ENCODE results near the gene BICD2. TPM values are rescaled to one million over a fixed set of nuclear protein-coding genes. Genes with fewer than 3 reads are reported as not detected.

Gene BICD2
- total and polyA plus RNA-seq, 10 of the 15 experiments (the other 5 are each of a cell fraction or from before 2014, with no cell fraction given) = 5.3 to 25.5 (median 14.4) TPM

- TF ChIP-seq JUNB (IDR thresholded peaks at IDR 0.05) (peak; percentile 74), MEF2A (IDR thresholded peaks at IDR 0.05; ENCODE audit: insufficient read depth, low read depth, low read length) (no peak), EED (IDR thresholded peaks at IDR 0.05; ENCODE audit: low read depth) (peak; percentile 46; the same call in 1 of the 2 replicates), RELB (IDR thresholded peaks at IDR 0.05; ENCODE audit: low read depth) (peak; percentile 65), TARDBP (IDR thresholded peaks at IDR 0.05; ENCODE audit: borderline replicate concordance) (no peak), RAD21 (IDR thresholded peaks at IDR 0.05; ENCODE audit: insufficient read depth, low read depth, low read length) (peak; percentile 95)
Measured at GRCh38 chr9:92790542-92791527, 26.2 kb upstream of the BICD2 start (continued).

GRCh38 chr9:92786298-92786697 lies 21.7 kb upstream of the BICD2 start:
- ChIA-PET RAD21 (ENCODE audit: unreplicated experiment) (no interaction called here), POLR2A (no interaction called here), SMC1A (ENCODE audit: uncharacterized antibody, unreplicated experiment) (interaction anchor here (1.0 kb wide), 1 partner anchor 13 kb away, joined by 3 read pairs; no protein-coding TSS in a partner anchor), CTCF (interaction anchor here (9.4 kb wide), 1 partner anchor 69 kb away, joined by 156 read pairs; no protein-coding TSS in a partner anchor)
- Histone ChIP-seq H3K4me3 (no peak overlapping the region), H3K79me2 (ENCODE audit: control insufficient read depth, insufficient read depth, low read length) (no peaks in the 10 kb centered on the region), H3K36me3 (ENCODE audit: control insufficient read depth in 2 of 2, insufficient read depth in 2 of 2, low read length in 1 of 2) (no peaks in the 10 kb centered on the region), H3K27ac (ENCODE audit: control insufficient read depth, insufficient read depth) (no peak overlapping the region), H3K9me3 (replicated peaks; ENCODE audit: control insufficient read depth, insufficient read depth, low read length) (peaks cover 12% of the 10 kb centered on the region; the same call in 2 of the 3 replicates), H3K4me1 (ENCODE audit: control insufficient read depth, insufficient read depth, low read length) (peaks cover 4% of the 10 kb centered on the region; the same call in 1 of the 2 replicates), H3K4me2 (ENCODE audit: control insufficient read depth, insufficient read depth) (no peak overlapping the region), H4K20me1 (ENCODE audit: control insufficient read depth, insufficient read depth) (no peaks in the 10 kb centered on the region), H3K9ac (ENCODE audit: control insufficient read depth, insufficient read depth, low read length) (no peak overlapping the region), H3K27me3 (replicated peaks in 1 of 2; ENCODE audit: control insufficient read depth in 2 of 2, insufficient read depth in 2 of 2, low read length in 1 of 2) (no peaks in the 10 kb centered on the region; a peak in 1 of 4 replicates), H2AFZ (ENCODE audit: control insufficient read depth, low read depth, low read length) (no peak overlapping the region)
- DNase-seq (ENCODE audit: low read depth, low spot score) (no peak), FAIRE-seq (no peak), ATAC-seq (no peak)
- no TSS peak for BruUV-seq (replicated peaks)
- intact Hi-C loops (cut with micrococcal nuclease; ENCODE audit: unreplicated experiment) = no loop called here
- TF ChIP-seq POLR2AphosphoS5 (IDR thresholded peaks at IDR 0.05; ENCODE audit: low read length) = no peak
- no peak for TF ChIP-seq PKNOX1 (IDR thresholded peaks at IDR 0.05)
- 69% methylated on average over 1 of the region's 1 CpG for WGBS (ENCODE audit: insufficient coverage, insufficient replicate concordance, low lambda C conversion rate, missing lambda C conversion rate)
- in situ Hi-C loops (cut with MboI) = no loop called here
